ENCODE measurements around the gene KLRK1.

DNA sequence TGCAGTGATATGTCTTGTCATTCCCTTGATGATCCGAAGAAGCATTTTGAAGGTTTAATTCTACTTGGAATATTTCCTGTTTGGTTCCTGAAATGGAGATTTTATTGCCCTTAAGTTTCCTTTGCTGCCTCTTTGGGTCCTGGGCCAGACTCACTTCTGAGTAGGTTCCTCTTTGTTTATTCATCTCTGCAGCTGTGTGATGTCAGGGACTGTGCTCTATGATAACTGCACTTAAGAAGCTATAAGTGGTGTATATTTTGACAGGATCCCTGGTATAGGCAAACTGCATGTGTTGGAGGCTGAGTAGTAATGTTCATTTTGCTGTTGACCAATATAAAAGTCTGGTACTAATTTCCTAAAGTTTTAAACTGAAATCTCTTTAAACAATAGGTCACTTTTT, 19.6 kb upstream of the KLRK1 start, which contains the start of gene KLRC4:
- TF ChIP-seq EZH2 (IDR thresholded peaks at IDR 0.05; ENCODE audit: borderline replicate concordance, low read length), result no peak
- TF ChIP-seq, protein P1, sequence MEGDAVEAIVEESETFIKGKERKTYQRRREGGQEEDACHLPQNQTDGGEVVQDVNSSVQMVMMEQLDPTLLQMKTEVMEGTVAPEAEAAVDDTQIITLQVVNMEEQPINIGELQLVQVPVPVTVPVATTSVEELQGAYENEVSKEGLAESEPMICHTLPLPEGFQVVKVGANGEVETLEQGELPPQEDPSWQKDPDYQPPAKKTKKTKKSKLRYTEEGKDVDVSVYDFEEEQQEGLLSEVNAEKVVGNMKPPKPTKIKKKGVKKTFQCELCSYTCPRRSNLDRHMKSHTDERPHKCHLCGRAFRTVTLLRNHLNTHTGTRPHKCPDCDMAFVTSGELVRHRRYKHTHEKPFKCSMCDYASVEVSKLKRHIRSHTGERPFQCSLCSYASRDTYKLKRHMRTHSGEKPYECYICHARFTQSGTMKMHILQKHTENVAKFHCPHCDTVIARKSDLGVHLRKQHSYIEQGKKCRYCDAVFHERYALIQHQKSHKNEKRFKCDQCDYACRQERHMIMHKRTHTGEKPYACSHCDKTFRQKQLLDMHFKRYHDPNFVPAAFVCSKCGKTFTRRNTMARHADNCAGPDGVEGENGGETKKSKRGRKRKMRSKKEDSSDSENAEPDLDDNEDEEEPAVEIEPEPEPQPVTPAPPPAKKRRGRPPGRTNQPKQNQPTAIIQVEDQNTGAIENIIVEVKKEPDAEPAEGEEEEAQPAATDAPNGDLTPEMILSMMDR (conservative IDR thresholded peaks at IDR 0.05 in 1 of 2, IDR thresholded peaks at IDR 0.05 in 1 of 2; ENCODE audit: extremely low read depth in 1 of 2, insufficient read depth in 1 of 2, low read depth in 1 of 2, low read length in 2 of 2), result no peak
